Measurements from ENCODE around the gene OR52A1. TPM values are rescaled to one million over a fixed set of nuclear protein-coding genes. Genes with fewer than 3 reads are reported as not detected.

The OR52A1 gene
- total RNA-seq, 1 experiment from 2014 or later = 3.7 TPM

DNA sequence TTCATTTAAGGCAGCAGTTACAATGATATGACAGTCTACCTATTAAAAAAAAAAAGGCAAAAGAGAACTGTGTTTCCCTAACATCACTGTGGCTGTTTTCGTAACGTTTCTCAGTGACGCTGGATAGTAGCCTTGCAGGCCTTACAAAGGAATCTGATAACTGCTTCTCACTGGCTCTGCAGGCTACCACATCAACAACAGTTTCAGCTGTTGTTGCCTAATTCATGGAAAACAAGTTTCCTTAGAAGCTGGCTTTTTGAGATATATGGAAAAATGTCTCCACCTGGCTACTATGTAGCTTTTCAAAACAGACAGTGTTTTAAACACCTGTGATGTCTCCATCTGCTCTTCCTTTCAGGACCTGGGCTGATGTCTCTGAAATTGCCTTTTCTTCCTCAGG is 42.2 kb upstream of the OR52A1 start:
- Mint-ChIP-seq H3K4me3 (no peak overlapping the region), H3K9me3 (peaks cover 20% of the 10 kb centered on the region), H3K27me3 (ENCODE audit: low read depth) (no peaks in the 10 kb centered on the region), H3K36me3 (no peaks in the 10 kb centered on the region), H3K27ac (peak overlapping the region; percentile 38; the same call in 1 of the 2 replicates), H3K4me1 (peaks cover 21% of the 10 kb centered on the region)
- ChIA-PET POLR2A (no interaction called here), CTCF (no interaction called here)
- ATAC-seq (peak; percentile 39), DNase-seq (ENCODE audit: low spot score) (no peak)
- no peak for TF ChIP-seq ZNF512 (CRISPR knock-in tag; IDR thresholded peaks at IDR 0.05; ENCODE audit: borderline replicate concordance)
- TF ChIP-seq JAZF1 (CRISPR knock-in tag; IDR thresholded peaks at IDR 0.05) = no peak
- no peak for TF ChIP-seq ZNF425 (CRISPR knock-in tag; conservative IDR thresholded peaks at IDR 0.05)
- TF ChIP-seq SP1 (CRISPR knock-in tag; conservative IDR thresholded peaks at IDR 0.05) = no peak
- no peak for TF ChIP-seq CREB1 (CRISPR knock-in tag; IDR thresholded peaks at IDR 0.05)
- no peak for TF ChIP-seq ZBTB21 (CRISPR knock-in tag; IDR thresholded peaks at IDR 0.05; ENCODE audit: borderline replicate concordance)
- TF ChIP-seq NFE2L1 (CRISPR knock-in tag; IDR thresholded peaks at IDR 0.05) = no peak
- TF ChIP-seq ZNF263 (CRISPR knock-in tag; IDR thresholded peaks at IDR 0.05; ENCODE audit: low read depth) = no peak
- no peak for TF ChIP-seq FOXP1 (CRISPR knock-in tag; IDR thresholded peaks at IDR 0.05; ENCODE audit: borderline replicate concordance)
- no peak for TF ChIP-seq MXD4 (CRISPR knock-in tag; IDR thresholded peaks at IDR 0.05; ENCODE audit: borderline replicate concordance)

DNA sequence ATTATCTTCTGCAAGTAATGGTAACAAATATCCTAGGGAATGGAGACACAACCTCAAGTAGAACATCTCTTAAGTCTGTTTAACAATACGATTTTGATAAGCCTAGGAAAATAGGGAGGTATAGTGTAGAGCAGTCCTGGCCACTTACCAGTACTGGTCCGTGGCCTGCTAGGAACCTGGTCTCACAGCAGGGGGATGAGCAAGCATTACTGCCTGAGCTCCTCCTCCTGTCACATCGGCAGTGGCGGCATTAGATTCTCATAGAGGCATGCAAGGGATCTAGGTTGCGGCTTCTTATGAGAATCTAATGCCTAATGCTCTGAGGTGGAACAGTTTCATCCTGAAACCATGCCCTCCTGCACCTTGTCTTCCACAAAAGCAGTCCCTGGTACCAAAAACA is 41.5 kb upstream of the OR52A1 start:
- CTCF ChIA-PET = no interaction called here
- POLR2A ChIA-PET = no interaction called here
- DNase-seq (ENCODE audit: low spot score) = peak; percentile 20
- no peak for TF ChIP-seq GTF2I (CRISPR knock-in tag; conservative IDR thresholded peaks at IDR 0.05)
- TF ChIP-seq, protein P1, sequence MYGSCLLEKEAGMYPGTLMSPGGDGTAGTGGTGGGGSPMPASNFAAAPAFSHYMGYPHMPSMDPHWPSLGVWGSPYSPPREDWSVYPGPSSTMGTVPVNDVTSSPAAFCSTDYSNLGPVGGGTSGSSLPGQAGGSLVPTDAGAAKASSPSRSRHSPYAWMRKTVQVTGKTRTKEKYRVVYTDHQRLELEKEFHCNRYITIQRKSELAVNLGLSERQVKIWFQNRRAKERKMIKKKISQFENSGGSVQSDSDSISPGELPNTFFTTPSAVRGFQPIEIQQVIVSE (CRISPR knock-in tag; IDR thresholded peaks at IDR 0.05; ENCODE audit: borderline replicate concordance) = no peak
- TF ChIP-seq, protein P2, sequence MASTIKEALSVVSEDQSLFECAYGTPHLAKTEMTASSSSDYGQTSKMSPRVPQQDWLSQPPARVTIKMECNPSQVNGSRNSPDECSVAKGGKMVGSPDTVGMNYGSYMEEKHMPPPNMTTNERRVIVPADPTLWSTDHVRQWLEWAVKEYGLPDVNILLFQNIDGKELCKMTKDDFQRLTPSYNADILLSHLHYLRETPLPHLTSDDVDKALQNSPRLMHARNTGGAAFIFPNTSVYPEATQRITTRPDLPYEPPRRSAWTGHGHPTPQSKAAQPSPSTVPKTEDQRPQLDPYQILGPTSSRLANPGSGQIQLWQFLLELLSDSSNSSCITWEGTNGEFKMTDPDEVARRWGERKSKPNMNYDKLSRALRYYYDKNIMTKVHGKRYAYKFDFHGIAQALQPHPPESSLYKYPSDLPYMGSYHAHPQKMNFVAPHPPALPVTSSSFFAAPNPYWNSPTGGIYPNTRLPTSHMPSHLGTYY (CRISPR knock-in tag; IDR thresholded peaks at IDR 0.05) = no peak
- TF ChIP-seq, protein P3, sequence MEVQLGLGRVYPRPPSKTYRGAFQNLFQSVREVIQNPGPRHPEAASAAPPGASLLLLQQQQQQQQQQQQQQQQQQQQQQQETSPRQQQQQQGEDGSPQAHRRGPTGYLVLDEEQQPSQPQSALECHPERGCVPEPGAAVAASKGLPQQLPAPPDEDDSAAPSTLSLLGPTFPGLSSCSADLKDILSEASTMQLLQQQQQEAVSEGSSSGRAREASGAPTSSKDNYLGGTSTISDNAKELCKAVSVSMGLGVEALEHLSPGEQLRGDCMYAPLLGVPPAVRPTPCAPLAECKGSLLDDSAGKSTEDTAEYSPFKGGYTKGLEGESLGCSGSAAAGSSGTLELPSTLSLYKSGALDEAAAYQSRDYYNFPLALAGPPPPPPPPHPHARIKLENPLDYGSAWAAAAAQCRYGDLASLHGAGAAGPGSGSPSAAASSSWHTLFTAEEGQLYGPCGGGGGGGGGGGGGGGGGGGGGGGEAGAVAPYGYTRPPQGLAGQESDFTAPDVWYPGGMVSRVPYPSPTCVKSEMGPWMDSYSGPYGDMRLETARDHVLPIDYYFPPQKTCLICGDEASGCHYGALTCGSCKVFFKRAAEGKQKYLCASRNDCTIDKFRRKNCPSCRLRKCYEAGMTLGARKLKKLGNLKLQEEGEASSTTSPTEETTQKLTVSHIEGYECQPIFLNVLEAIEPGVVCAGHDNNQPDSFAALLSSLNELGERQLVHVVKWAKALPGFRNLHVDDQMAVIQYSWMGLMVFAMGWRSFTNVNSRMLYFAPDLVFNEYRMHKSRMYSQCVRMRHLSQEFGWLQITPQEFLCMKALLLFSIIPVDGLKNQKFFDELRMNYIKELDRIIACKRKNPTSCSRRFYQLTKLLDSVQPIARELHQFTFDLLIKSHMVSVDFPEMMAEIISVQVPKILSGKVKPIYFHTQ (CRISPR knock-in tag; IDR thresholded peaks at IDR 0.05) = no peak
- no peak for TF ChIP-seq FOXK1 (CRISPR knock-in tag; IDR thresholded peaks at IDR 0.05)
- no peak for TF ChIP-seq E2F4 (CRISPR knock-in tag; IDR thresholded peaks at IDR 0.05; ENCODE audit: borderline replicate concordance, low read depth)
- TF ChIP-seq, protein P4, sequence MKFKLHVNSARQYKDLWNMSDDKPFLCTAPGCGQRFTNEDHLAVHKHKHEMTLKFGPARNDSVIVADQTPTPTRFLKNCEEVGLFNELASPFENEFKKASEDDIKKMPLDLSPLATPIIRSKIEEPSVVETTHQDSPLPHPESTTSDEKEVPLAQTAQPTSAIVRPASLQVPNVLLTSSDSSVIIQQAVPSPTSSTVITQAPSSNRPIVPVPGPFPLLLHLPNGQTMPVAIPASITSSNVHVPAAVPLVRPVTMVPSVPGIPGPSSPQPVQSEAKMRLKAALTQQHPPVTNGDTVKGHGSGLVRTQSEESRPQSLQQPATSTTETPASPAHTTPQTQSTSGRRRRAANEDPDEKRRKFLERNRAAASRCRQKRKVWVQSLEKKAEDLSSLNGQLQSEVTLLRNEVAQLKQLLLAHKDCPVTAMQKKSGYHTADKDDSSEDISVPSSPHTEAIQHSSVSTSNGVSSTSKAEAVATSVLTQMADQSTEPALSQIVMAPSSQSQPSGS (CRISPR knock-in tag; IDR thresholded peaks at IDR 0.05; ENCODE audit: borderline replicate concordance, low read depth) = no peak
- TF ChIP-seq ZBTB21 (CRISPR knock-in tag; IDR thresholded peaks at IDR 0.05; ENCODE audit: borderline replicate concordance) = no peak
- no peak for TF ChIP-seq SMAD4 (CRISPR knock-in tag; IDR thresholded peaks at IDR 0.05)
- no peak for TF ChIP-seq ZNF423 (CRISPR knock-in tag; IDR thresholded peaks at IDR 0.05)
- TF ChIP-seq, protein P5, sequence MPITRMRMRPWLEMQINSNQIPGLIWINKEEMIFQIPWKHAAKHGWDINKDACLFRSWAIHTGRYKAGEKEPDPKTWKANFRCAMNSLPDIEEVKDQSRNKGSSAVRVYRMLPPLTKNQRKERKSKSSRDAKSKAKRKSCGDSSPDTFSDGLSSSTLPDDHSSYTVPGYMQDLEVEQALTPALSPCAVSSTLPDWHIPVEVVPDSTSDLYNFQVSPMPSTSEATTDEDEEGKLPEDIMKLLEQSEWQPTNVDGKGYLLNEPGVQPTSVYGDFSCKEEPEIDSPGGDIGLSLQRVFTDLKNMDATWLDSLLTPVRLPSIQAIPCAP (CRISPR knock-in tag; IDR thresholded peaks at IDR 0.05) = no peak
- no peak for TF ChIP-seq GRHL2 (CRISPR knock-in tag; IDR thresholded peaks at IDR 0.05; ENCODE audit: insufficient replicate concordance, severe bottlenecking)
- no peak for TF ChIP-seq HMGA2 (CRISPR knock-in tag; IDR thresholded peaks at IDR 0.05)
- no peak for TF ChIP-seq CREB1 (CRISPR knock-in tag; IDR thresholded peaks at IDR 0.05)

More for the DNA sequence above, 41.5 kb upstream of the OR52A1 start:
- peaks cover 26% of the 10 kb centered on the region for H3K9me3 Mint-ChIP-seq
- no peak overlapping the region for H3K4me3 Mint-ChIP-seq
- H3K4me1 Mint-ChIP-seq = peaks cover 18% of the 10 kb centered on the region
- H3K27me3 Mint-ChIP-seq (ENCODE audit: low read depth) = no peaks in the 10 kb centered on the region
- H3K27ac Mint-ChIP-seq = no peak overlapping the region
- ATAC-seq = peak; percentile 69
- peaks cover 3% of the 10 kb centered on the region; the same call in 1 of the 2 replicates for H3K36me3 Mint-ChIP-seq

All from WTC11 (cell line).